SK-N-SH (cell line): ENCODE data around the gene DDC. TPM values are rescaled to one million over a fixed set of nuclear protein-coding genes. Genes with fewer than 3 reads are reported as not detected.
A peak's percentile ranks its signal among the peaks of the same experiment; 100 is the strongest.

Experiments
- CTCF ChIA-PET: fragments of 300-600, 350-600 bp; formaldehyde crosslinking; extraction: SDS; loops from one replicate; lab custom pipeline; 2021; lab: Yijun Ruan, JAX
- POLR2A ChIA-PET: fragments of 350-600 bp; sonication (Branson Sonifier 250); formaldehyde crosslinking; extraction: SDS; loops from one replicate; lab custom pipeline; 2020; ENCODE audit warnings: antibody characterized with exemption, inconsistent platforms; lab: Yijun Ruan, JAX
- DNase-seq: peaks from one replicate; pipeline ENCODE4 v3.0.0; 2012
- H2AFZ ChIP-seq: fragments of 200-600 bp; sonication (generic); 2 replicates; pipeline ENCODE4 v1.8.1; 2016; ENCODE audit warnings: antibody characterized with exemption, mild to moderate bottlenecking, low read depth
- H3F3A ChIP-seq: fragments of 200-600 bp; sonication (generic); replicated peaks from 2 replicates; pipeline ENCODE3; 2016; ENCODE audit warnings: antibody characterized with exemption, mild to moderate bottlenecking; ENCODE audit not compliant: insufficient read depth
- H3K27ac ChIP-seq, 2 experiments: fragments of 200-500 bp in 1 of 2; fragments of 200-600 bp in 1 of 2; sonication (Bioruptor generic) in 1 of 2; sonication (generic), shearing (Covaris generic) in 1 of 2; 2 replicates each; pipeline versions ENCODE4 v1.5.1 to v1.6.1; 2014 to 2016; ENCODE audit warnings: low read depth in 2 of 2, inconsistent platforms in 1 of 2, low read length in 1 of 2, mild to moderate bottlenecking in 1 of 2, mixed read lengths in 1 of 2
- H3K27me3 ChIP-seq: fragments of 200-600 bp; sonication (generic), shearing (Covaris generic); 2 replicates; pipeline ENCODE4 v1.6.1; 2016; ENCODE audit warnings: mixed run types; ENCODE audit not compliant: insufficient read depth
- H3K36me3 ChIP-seq, 2 experiments: fragments of 200-500 bp in 1 of 2; fragments of 200-600 bp in 1 of 2; sonication (Bioruptor generic) in 1 of 2; sonication (generic) in 1 of 2; replicated peaks in 1 of 2; 2 replicates each; pipeline versions ENCODE3 to v1.5.1; 2014 to 2016; ENCODE audit warnings: low read length in 1 of 2, mild to moderate bottlenecking in 1 of 2; ENCODE audit not compliant: insufficient read depth in 2 of 2, control insufficient read depth in 1 of 2
- H3K4me1 ChIP-seq, 2 experiments: fragments of 200-500 bp in 1 of 2; fragments of 200-600 bp in 1 of 2; sonication (Bioruptor generic) in 1 of 2; sonication (generic), shearing (Covaris generic) in 1 of 2; 2 replicates each; pipeline versions ENCODE4 v1.5.1 to v1.6.1; 2014 to 2016; ENCODE audit warnings: low read depth in 1 of 2, low read length in 1 of 2, mixed run types in 1 of 2; ENCODE audit not compliant: insufficient read depth in 2 of 2, control insufficient read depth in 1 of 2
- H3K4me2 ChIP-seq: fragments of 200-600 bp; sonication (generic), shearing (Covaris generic); 2 replicates; pipeline ENCODE4 v1.6.1; 2017; ENCODE audit warnings: mixed run types
- H3K4me3 ChIP-seq, 2 experiments: fragments of 200-500 bp in 1 of 2; fragments of 200-600 bp in 1 of 2; sonication (Bioruptor generic) in 1 of 2; sonication (generic), shearing (Covaris generic) in 1 of 2; 2 replicates each; pipeline versions ENCODE4 v1.5.1 to v1.8.1; 2014 to 2016; ENCODE audit warnings: low read depth in 2 of 2, inconsistent platforms in 1 of 2, low read length in 1 of 2, mild to moderate bottlenecking in 1 of 2, mixed read lengths in 1 of 2, moderate library complexity in 1 of 2
- H3K79me2 ChIP-seq: fragments of 200-600 bp; sonication (generic); 2 replicates; pipeline ENCODE4 v1.8.1; 2017; ENCODE audit warnings: mild to moderate bottlenecking; ENCODE audit not compliant: insufficient read depth
- H3K9ac ChIP-seq: fragments of 200-600 bp; sonication (generic); 2 replicates; pipeline ENCODE4 v1.6.1; 2017; ENCODE audit warnings: mixed run types
- H3K9me2 ChIP-seq: fragments of 200-600 bp; sonication (generic); 2 replicates; pipeline ENCODE4 v1.6.1; 2017; ENCODE audit warnings: mixed run types
- H3K9me3 ChIP-seq: fragments of 200-600 bp; sonication (generic); 2 replicates; pipeline ENCODE4 v1.6.1; 2017; ENCODE audit warnings: mixed run types, mild to moderate bottlenecking, moderate library complexity
- H4K20me1 ChIP-seq: fragments of 200-600 bp; sonication (generic); 2 replicates; pipeline ENCODE4 v1.6.1; 2017; ENCODE audit warnings: mild to moderate bottlenecking, mixed run types; ENCODE audit not compliant: insufficient read depth
- FOXJ3 ChIP-seq: sonication (generic); formaldehyde crosslinking; IDR thresholded peaks from 2 replicates; pipeline ENCODE4 v1.5.1; 2020; ENCODE audit warnings: mild to moderate bottlenecking, missing genetic modification reagents
- JUND ChIP-seq: IDR thresholded peaks from 2 replicates; pipeline ENCODE4 v1.4.0; 2012
- SIN3A ChIP-seq: IDR thresholded peaks from 2 replicates; pipeline ENCODE4 v1.6.1; 2012; ENCODE audit warnings: low read depth, mild to moderate bottlenecking, low read length, moderate library complexity, borderline replicate concordance
- TEAD4 ChIP-seq: IDR thresholded peaks from 2 replicates; pipeline ENCODE4 v1.4.0; 2012; ENCODE audit warnings: mild to moderate bottlenecking, borderline replicate concordance; ENCODE audit not compliant: insufficient read depth
- USF2 ChIP-seq: fragments of 150-350 bp; IDR thresholded peaks from 2 replicates; pipeline ENCODE4 v1.6.1; 2017; ENCODE audit warnings: antibody characterized with exemption, low read length, low read depth, borderline replicate concordance
- WGBS: methylation state at CpG from one replicate; pipeline ENCODE4 v1.1.6; 2017; ENCODE audit warnings: low lambda C conversion rate; 5-methylcytosine and 5-hydroxymethylcytosine counted together
- polyA plus RNA-seq, 3 experiments: library from polyadenylated mRNA; depleted of rRNA; stranded (reverse); fragments of >200 nt; gene quantifications; 2 replicates each; pipeline ENCODE4 v1.2.3, GENCODE V29; 2012
- TF ChIP-seq, protein P1 (sequence below): fragments of 200-600 bp; sonication (generic); IDR thresholded peaks from 2 replicates; pipeline ENCODE4 v1.6.1; 2017; ENCODE audit warnings: antibody characterized with exemption, mild to moderate bottlenecking, moderate library complexity

The DDC gene
- polyA plus RNA-seq, 1 of the 3 experiments (the other 2 are of a cell fraction): 1.8 TPM

GRCh38 chr7:50454968-50455367 lies 110.2 kb downstream of the DDC start:
- Histone ChIP-seq H3K9me3 (no peaks in the 10 kb centered on the region), H2AFZ (no peak overlapping the region), H4K20me1 (no peaks in the 10 kb centered on the region), H3K27ac (no peak overlapping the region; a peak in 1 of 4 replicates), H3K4me3 (no peak overlapping the region), H3K27me3 (peaks cover 12% of the 10 kb centered on the region), H3K4me2 (no peak overlapping the region), H3K9me2 (no peaks in the 10 kb centered on the region), H3K9ac (no peak overlapping the region), H3K36me3 (peaks cover 0 to 8% of the 10 kb centered on the region in 2 experiments), H3F3A (no peaks in the 10 kb centered on the region), H3K4me1 (peaks cover 0 to 23% of the 10 kb centered on the region in 2 experiments; a peak in 1 of 4 replicates), H3K79me2 (peaks cover 3% of the 10 kb centered on the region; the same call in 1 of the 2 replicates)
- ChIA-PET CTCF (interaction anchor here (0.8 to 3.1 kb wide), 8 partner anchors 12 to 311 kb away, joined by 3 to 14 read pairs (median 5); no protein-coding TSS in a partner anchor), POLR2A (no interaction called here)
- TF ChIP-seq USF2 (no peak), JUND (no peak), TEAD4 (no peak)
- TF ChIP-seq, protein P1, sequence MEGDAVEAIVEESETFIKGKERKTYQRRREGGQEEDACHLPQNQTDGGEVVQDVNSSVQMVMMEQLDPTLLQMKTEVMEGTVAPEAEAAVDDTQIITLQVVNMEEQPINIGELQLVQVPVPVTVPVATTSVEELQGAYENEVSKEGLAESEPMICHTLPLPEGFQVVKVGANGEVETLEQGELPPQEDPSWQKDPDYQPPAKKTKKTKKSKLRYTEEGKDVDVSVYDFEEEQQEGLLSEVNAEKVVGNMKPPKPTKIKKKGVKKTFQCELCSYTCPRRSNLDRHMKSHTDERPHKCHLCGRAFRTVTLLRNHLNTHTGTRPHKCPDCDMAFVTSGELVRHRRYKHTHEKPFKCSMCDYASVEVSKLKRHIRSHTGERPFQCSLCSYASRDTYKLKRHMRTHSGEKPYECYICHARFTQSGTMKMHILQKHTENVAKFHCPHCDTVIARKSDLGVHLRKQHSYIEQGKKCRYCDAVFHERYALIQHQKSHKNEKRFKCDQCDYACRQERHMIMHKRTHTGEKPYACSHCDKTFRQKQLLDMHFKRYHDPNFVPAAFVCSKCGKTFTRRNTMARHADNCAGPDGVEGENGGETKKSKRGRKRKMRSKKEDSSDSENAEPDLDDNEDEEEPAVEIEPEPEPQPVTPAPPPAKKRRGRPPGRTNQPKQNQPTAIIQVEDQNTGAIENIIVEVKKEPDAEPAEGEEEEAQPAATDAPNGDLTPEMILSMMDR: no peak
- WGBS: 52% methylated on average over 5 of the region's 5 CpGs
- no peak for DNase-seq

GRCh38 chr7:50450590-50451032 lies 114.6 kb downstream of the DDC start:
- H3K27me3 ChIP-seq: peaks cover 8% of the 10 kb centered on the region
- H3K79me2 ChIP-seq: peaks cover 25% of the 10 kb centered on the region; the same call in 1 of the 2 replicates
- H3K27ac ChIP-seq: peak overlapping the region; percentile 21 to 74; a peak in 3 of 4 replicates
- H3K9me3 ChIP-seq: no peaks in the 10 kb centered on the region
- no peaks in the 10 kb centered on the region for H3F3A ChIP-seq
- H3K36me3 ChIP-seq: peaks cover 15 to 18% of the 10 kb centered on the region in 2 experiments
- no peaks in the 10 kb centered on the region for H3K9me2 ChIP-seq
- H3K4me2 ChIP-seq: peak overlapping the region; percentile 93
- peak overlapping the region; percentile 98 for H2AFZ ChIP-seq
- H3K4me1 ChIP-seq: peaks cover 0 to 20% of the 10 kb centered on the region in 2 experiments; a peak in 2 of 4 replicates
- 45% methylated on average over 32 of the region's 32 CpGs for WGBS
- H3K9ac ChIP-seq: peak overlapping the region; percentile 71; the same call in 1 of the 2 replicates
- peak overlapping the region; percentile 77 to 85 for H3K4me3 ChIP-seq
- TF ChIP-seq SIN3A (no peak), FOXJ3 (CRISPR knock-in tag) (peak; percentile 50; the same call in 1 of the 2 replicates)
- TF ChIP-seq, all 33 proteins: peak for 1
- ChIA-PET POLR2A (interaction anchor here (1.0 to 1.7 kb wide), 3 partner anchors 24 to 110 kb away, joined by 3 to 6 read pairs (median 5); no protein-coding TSS in a partner anchor), CTCF (interaction anchor here (1.3 to 3.8 kb wide), 5 partner anchors 13 to 245 kb away, joined by 3 to 19 read pairs (median 6); no protein-coding TSS in a partner anchor)
- H4K20me1 ChIP-seq: no peaks in the 10 kb centered on the region
- peak; percentile 69 for DNase-seq
